Activated CD4-positive, alpha-beta T cell treated with anti-CD3 and anti-CD28 coated beads, Interleukin-2, amount 50 U/mL, for 48 hours (primary cell): ENCODE results near the gene TTI1.
"Not testable (repeated sequence)": the region's sequence is repeated elsewhere in the genome, so short reads cannot be mapped to it uniquely, and the experiment has no call there.

ENCODE experiments used
- DNase-seq, 2 experiments: peaks; one replicate each; pipeline ENCODE4 v3.0.0-alpha.2; 2020

TTI1 gene

DNA sequence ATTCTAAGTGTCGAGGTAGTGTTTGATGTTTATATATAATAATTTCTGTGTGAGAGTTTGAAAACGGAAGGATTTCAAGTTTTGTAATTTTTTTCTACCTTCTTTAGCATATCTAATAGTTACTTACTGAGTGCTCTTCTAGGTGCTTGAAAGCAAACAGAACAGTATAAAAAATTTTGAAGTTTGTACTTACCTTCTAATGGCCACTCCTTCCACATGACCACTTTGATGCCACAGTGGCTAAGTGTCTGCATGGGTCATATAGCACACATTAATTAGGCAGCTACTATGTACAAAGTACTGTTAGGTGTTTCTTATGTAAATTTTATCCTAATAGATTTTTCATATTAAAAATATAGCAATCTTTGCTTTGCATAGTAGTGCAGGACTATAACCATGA, 21.4 kb upstream of the TTI1 start:
- no peak for DNase-seq

DNA sequence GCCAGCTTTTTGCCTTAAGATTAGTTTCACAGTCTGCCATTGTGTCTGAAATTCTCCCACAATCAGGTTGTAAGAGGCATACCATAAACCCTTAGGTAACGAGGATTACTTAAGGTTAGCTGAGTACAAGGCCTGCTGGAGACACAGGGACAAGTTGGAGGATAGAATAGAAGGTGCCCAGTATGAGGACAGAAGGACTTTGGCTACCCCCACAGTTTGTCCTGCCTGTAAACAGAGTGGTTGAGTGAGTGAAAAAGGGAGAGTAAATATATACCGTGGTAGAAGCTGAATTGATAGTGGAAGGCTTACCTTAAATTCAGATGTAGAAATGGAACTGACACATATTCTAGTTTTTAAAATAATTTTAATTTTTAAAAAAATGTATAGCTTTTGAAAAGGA, 19.6 kb upstream of the TTI1 start:
- DNase-seq, result no peak

DNA sequence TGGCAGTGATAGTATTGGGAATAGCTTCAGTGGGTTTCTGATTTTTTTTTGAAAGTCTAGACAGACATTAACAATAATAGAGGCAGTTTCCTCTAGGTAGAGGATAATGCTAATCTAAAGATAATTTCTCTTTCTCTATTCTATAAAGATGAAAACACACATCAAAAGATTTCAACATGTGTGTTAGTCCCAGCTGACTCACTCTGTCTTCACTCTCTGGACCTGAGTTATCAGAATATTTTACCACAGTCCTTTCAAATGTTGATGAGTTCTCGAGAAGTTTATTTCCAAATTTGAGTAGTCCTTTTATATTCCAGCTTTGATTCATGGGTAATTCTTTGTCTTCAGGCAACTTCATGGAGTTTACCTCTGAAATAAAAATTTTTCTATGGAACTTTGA, 17.4 kb upstream of the TTI1 start:
- no peak for DNase-seq

DNA sequence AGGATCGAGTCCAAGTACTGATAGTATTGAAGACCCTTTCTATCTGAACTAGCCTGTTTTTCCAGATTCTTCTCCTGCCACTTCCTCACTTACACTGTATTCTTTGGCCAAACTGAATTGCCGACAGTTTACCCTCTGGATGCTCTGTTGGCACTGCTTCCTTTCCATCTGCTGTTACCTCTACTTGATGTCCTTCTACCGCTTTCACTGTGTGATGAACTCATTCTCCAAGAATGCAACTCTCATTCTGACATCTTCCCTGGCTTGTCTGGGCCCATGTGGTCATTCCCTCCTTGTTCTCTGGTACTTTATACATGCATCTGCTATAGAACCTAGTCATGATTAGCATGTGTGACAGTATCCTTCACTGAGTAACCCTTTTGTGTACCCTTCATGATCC, 16.5 kb upstream of the TTI1 start:
- DNase-seq, result no peak

DNA sequence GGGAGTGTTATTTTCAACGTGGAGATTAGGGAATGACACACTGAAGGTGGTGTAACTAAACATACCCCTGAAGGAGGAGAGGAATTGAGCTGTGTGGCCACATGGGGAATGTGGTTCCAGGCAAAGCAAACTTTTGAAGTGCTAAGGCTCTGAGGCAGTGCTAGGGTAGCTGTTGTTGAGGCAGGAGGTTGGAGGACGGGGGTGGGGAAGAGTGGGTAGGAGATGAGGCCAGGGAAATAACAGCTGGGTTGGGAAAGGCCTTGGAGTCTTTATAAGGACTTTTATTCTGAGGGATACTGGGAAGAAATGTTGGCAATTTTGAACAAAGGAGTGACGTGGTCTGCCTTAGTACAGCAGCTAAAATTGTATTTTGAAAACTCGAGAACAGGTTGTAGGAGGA, 13.3 kb upstream of the TTI1 start:
- no peak for DNase-seq

DNA sequence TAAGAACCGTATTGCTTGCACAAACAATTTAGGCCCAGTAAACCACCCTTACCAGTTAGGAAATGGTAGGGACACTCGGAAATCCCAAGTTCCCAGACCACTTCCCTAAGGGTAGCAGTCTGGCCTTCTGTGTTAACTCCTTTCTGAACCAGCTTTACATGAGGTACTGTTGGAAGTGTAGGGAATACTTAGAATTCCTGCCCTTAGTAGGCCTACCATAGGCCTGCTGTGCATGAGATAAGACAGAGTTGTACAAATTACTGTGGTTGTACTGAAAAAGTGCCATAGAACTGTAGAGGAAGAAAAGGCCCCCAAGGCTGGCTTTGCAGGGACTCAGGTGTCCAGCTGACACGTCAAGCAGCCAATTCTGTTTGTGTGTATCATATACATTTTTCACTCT, 11.4 kb upstream of the TTI1 start:
- DNase-seq, result no peak

DNA sequence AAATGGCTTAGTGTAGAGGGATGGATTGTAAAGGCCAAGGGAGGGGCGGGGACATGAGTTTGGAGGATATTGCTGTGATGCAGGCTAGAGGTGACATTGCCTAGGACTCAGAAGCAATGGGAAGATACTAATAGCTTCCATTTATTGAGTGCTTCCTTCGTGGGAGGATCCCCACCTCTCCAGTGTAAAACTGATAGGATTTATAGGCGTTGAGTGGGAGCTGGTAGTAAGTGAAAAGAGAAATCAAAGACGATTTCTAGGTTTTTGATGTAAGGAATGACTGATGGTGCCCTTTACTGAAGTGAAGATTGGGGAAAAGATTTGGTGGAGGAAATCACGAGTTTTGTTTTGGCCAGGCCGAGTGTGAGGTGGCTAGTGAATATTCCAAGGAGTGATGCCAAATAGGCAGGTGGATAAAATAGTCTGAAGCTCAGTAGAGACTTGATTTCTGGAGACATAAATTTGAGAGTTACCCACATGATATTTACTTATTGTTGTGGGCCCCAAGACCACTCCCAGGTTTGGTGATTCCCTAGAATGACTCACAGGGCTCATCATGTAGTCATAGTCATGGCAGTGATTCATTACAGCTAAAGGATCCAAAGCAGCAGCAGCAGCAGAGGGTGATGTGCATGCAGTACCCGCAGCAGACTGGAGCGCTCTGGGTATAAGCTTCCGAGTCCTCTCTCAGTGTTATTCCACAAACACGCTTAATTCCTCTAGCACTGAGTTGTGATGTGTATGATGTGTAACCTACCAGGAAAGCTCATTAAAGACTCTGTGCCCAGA, 10.4 kb upstream of the TTI1 start:
- peak; percentile 21 to 38 for DNase-seq

DNA sequence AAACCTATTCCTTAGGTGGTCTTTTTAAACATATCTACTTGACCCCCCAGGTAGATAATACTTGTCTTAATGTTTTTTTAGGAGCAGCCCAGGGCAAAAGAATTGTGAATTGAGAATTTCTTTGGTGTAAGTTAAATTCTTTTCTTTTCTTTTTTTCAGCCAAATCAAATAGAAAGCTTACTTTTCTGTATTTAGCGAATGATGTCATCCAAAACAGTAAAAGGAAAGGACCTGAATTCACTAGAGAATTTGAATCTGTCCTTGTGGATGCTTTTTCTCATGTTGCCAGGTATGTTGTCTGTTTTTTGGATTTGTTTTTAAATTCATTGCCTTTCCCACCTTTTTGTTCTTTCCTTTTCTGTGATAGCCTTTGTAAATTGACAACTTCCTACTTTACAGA, 7.0 kb upstream of the TTI1 start:
- no peak for DNase-seq

DNA sequence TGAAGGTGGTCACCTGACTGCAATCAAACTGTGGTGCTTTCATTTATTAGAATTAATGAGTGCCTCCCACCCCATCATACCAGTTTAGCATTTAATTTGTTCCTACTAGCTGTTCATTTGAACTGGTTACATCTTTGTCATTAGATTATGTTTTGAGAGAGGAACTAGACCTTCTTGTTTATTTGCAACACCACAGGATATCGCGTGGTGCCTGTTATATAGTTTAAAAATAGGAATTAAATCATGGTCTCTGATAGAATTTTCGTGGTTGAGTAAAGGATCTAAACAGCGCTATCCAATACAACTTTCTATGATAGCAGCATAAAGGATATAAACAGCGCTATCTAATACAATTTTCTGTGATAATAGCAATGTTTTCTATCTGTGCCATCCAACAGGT, 3.1 kb upstream of the TTI1 start:
- no peak for DNase-seq

DNA sequence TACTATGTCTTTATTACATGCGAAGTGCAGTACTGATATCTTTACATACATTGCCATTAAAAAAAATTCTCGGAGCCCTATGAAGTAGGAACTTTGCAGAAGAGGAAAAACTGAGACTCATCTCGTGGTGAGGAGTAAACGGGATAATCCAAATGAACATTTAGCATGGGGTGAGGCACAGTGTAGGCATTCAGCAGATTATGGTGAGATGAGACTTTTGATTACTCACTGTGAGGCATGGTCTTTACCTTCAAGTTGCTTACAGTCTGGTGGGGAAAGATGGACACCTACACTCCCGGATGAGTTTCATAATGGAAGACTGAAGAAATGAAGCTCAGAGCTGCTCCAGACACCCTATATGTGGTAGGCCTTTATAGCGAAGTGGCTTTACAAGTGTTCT, 1.7 kb upstream of the TTI1 start:
- DNase-seq, result no peak

DNA sequence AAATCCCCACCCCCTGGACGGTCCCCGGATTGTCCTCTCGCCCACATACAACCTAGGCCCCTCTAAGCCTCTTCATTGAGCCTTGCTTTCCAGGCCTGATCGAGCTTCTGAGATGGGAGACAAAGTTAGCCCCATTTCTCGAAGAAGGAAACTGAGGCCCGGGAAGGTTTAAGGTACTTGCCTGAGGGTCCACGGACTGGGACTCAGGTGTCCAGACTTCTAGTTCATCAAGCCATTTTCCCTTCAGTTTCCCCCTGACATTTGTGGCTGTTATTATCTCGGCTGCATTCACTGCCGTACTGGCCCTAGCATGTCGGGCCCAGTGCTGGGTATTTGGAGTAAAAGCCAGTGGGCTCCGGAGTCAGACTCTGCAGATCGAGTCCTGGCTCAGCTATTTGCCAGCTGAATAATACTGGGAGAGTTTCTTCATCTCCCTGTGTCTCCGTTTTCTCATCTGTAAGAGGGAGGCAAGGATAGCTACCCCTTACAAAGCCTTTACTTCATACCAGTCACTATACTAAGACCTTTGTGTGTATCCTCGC, 923 bp upstream of the TTI1 start:
- no peak for DNase-seq

DNA sequence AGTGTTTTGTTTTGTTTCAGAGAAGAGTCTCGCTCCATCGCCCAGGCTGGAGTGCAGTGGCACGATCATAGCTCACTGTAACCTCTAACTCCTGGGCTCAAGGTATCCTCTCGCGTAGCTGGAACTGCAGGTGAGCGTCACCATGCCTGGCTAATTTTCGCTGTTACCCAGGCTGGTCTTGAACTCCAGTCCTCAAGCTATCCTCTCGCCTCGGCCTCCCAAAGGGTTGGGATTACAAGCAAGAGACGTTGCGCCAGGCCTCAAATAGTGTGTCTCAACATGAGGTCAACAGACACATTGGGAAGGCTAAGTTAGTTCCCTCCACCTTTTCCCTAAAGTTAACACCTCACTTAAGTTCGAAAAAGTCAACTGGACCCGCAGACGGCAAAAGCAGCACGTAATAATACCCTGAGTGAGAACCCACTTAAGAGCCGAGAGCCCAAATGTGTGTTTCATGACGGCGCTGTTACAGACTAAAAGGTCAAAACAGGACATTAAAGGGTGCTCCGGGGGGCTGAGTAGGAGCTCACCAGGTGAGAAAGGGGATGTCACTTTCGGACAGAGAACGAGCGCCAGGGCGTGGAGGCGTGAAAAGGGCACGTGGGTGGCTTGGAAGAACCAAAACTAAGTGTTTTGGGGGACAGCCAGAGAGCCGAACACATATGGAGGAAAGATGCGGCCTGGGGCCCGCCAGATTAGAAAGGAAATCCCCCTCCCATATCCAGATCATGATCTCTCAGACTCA, 499 bp downstream of the TTI1 start:
- peak; percentile 7 to 9 for DNase-seq

DNA sequence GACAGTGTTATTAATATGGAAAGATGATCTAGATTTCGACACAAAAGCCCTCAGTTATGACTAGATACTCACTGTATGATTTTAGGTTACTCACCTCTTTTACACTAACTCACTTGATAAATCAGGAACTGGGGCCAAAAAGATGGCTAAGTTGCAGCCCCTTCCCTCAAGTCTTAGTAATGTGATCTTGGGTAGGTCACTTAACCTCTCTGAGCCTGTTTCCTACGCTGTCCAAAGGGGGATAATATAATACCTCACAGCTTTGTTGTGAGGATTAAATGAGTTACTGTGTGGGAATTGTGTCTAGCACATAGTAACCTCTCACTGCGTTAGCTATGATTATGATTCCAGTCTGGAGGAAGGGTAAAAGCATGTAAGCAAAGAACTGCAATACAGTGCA, 1.3 kb downstream of the TTI1 start:
- no peak for DNase-seq

DNA sequence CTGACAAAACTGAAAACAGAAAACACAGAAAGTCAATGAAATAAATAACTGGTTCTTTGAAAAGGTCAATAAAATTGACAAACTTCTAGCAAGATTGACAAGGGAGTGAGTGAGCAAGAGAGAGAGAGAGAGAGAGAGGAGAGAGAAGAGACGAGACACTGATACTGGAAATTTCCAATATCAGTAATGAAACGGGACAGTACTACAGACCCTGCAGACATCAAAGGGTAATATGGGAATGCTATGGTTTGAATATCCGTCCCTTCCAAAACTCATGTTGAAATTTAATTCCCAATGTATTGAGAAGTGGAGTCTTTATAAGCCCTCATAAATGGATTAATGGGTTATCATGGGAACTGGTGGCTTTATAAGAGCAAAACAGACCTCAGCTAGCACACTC, 3.8 kb downstream of the TTI1 start:
- no peak for DNase-seq

DNA sequence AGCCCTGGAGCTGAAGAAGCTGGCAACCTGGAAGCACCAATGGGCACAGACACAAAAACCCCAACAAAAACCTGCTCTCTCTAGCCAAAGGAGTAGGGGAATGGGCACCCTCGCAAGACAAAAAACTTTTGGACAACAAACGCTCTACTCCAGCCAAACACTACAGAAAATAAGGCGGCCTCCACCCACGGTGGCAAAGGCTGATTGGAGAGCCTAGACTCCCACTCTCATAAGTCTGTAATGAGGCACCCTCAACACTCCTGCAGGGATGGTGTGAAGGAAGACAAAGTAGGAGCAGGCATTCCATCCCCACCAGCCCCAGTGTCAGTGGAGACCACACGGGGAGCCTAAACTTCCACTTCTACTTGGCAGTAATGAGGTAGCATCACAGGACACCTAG, 8.8 kb downstream of the TTI1 start:
- no peak for DNase-seq

DNA sequence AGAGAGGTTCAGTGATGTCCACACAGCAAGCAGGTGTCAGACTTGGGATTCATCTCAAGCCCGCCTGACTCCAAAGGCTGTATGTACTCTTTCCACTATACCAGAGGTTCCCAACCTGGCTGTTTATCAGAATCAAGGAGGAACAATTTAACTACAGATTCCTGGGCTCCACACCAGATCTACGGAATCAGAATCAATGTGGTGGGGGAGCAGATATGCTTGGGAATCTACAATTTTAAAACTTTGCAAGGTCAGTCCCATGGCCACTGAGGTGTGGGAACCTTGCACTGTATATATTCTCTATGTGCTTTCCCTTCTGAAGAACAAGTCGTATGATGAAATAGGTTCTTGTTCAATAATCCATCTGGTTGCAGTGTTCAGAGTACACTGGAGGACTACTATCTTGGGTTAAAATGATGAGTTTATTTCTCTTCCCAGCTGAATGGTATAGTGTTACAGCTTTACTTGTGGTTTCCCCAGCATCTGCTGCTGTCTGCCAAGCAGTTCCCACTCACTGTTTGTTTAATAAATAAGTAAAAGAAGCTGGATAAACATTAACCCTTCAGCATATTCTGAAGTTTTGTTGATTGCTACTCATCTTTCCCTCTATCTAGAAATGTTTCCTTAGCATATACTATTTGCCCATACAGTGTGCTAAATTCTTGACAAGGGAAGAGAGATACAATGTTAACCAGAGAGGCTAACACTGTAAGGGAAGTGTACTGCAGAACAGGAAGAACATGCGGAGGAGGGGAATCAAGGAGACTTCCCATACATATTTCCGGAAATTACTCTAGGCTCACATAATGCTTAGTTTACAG, 9.9 kb downstream of the TTI1 start:
- no peak for DNase-seq

DNA sequence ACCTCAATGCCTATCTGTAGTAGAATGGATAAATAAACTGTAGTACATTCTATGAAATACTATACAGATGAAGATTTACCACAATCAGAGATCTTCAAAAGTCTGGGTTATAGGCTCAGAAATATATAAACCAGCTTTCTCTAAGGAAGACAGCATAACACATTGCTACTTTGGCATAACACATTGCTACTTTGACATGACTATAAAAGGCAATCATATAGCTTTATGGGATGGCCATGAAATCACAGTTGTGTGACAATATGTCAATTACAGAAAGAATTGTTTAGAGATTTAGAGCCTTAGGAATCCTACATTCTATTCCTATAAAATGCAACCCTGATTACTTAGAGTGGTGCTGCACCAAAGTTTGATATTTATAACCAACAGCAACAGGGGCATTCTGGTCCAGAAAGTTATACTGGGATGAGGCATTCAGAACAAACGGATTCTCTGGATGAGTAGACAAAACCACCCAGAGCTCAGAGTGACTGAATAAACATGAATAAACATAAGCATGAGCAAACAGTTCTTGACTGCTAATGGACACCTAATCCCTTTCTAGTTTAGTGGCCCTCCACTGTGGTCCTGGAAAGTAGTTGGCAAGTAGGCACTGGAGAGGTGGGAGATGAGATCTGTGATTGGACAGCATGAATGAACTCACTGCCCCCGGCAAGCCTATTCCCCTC, 12.0 kb downstream of the TTI1 start:
- no peak for DNase-seq

DNA sequence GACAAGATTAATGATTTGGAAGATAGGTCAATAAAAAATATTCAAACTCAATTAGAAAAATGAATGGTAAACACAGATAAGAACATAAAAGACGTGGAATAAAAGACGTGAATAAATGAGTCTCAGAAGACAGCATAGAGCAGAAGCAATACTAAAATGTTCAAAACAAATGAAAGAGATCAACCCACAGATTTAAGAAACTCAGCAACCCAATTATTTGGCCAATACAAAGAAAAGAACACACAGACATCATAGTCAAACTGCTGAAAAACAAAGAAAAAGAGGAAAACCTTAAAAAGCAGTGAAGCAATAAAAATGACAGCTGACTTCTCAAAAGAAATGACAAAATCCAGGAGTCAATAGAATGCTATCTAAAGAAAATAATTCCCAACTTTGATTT, 14.9 kb downstream of the TTI1 start:
- no peak for DNase-seq

DNA sequence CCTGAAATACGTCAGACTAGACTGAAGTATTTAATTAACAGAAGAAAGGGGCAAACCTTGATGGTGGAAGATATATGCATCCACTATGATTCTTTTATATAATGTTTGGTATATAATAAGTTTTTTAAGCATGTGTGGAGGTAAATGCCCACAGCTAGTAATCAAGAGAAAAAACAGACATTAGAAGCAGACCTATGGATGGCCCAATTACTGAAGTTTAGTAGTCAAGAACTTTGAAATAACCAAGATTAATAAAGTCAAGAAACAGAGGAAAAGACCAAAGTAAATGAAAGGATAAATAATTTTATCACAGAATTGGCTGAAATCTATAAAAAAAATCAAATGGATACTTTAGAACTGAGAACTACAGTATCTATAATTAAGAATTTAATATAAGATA, 15.3 kb downstream of the TTI1 start:
- DNase-seq, result no peak

DNA sequence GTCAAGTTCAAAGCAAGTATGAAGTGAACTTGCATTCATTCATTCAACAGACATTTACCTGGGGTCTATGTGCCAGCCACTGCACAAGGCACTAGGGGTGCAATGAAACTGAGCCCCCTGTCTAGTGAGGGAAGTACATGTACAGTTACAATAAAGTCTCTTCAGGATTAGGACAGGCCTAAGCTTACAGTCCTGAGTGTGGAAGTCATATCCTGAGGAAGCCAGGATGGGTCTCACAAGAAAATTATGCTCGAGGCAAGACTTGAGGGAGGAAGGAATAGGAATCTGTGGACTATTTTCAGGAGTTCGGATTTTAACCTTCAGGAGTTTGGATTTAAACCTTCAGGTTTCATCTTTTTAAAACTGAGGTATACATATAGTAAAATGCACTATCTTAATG, 19.4 kb downstream of the TTI1 start:
- no peak for DNase-seq

DNA sequence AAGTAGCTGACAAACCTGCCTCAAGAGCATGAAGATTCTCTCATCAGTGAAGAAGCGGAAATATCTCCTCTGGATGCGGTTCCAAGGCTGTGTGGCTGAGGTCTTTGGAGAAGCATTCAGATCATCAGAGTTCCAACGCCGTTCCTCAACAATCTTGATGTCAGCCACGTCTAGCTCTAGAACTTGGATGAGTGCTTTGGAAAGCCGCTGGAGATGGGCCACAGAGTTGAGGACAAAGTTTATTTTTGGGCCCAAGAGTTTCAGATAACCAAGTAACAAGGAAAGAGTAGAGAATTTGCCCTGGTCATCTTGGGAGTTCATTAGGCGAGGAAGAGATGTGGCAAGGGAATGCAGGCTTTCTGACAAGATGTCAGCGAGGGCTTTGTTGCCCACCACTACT, 20.9 kb downstream of the TTI1 start:
- no peak for DNase-seq

DNA sequence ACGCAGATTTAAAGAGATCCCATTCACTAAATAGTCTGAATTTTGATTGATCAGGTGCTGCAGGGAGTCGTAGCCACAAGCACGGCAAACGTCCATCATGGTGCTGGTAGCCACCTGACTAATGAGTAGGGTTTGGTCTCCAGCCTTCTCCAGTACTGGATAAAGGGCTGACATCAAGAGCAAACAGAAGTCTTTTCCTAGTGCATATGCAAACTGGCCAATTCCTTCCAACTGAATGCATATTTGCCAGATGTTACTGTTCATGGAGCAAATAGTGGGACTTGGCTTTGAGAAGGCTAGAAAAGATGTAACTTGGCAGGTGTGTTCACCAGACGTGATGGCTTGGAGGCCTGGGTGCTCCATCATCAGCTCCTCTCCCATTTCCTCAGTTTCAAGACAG, 21.6 kb downstream of the TTI1 start:
- no peak for DNase-seq

DNA sequence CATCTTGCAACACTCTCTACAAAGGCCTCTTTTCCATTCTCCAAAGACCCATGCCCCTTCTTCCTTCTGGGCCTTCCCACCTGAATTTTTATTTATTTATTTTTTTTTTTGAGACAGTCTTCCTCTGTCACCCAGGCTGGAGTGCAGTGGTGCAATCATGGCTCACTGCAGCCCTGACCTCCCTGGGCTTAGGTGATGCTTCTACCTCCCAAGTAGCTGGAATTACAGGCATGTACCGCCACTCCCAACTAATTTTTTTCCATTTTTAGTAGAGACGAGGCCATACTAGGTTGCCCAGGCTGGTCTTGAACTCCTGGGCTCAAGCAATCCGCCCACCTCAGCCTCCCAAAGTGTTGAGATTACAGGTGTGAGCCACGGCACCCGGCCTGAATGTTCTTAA, 23.8 kb downstream of the TTI1 start:
- DNase-seq, result not testable (repeated sequence)
